Neural crest cell (in vitro differentiated cells): ENCODE data around the gene LTBP1. TPM values are rescaled to one million over a fixed set of nuclear protein-coding genes. Genes with fewer than 3 reads are reported as not detected.

Experiments used
- DNase-seq: peaks from one replicate; pipeline ENCODE4 v3.0.0; 2021; ENCODE audit warnings: low read depth, mixed read lengths, low spot score
- H3K27ac Mint-ChIP-seq: one replicate; pipeline ENCODE4 v1.8.0; 2021; ENCODE audit warnings: mild to moderate bottlenecking, mixed read lengths; ENCODE audit not compliant: unreplicated experiment
- H3K27me3 Mint-ChIP-seq: 2 replicates; pipeline ENCODE4 v1.8.0; 2021; ENCODE audit warnings: low read depth, mild to moderate bottlenecking, mixed read lengths
- H3K36me3 Mint-ChIP-seq: 2 replicates; pipeline ENCODE4 v1.8.0; 2021; ENCODE audit warnings: low read depth, mild to moderate bottlenecking, mixed read lengths
- H3K4me1 Mint-ChIP-seq: 2 replicates; pipeline ENCODE4 v1.8.0; 2021; ENCODE audit warnings: mixed read lengths
- H3K4me3 Mint-ChIP-seq: one replicate; pipeline ENCODE4 v1.8.0; 2021; ENCODE audit warnings: mild to moderate bottlenecking, mixed read lengths
- H3K9me3 Mint-ChIP-seq: 2 replicates; pipeline ENCODE4 v1.8.0; 2021; ENCODE audit warnings: mixed read lengths
- total RNA-seq: library from RNA; stranded (reverse); gene quantifications from 2 replicates; pipeline ENCODE4 v1.2.1, GENCODE V29; 2021
- TF ChIP-seq, protein P1 (sequence below): fragments of 200-600 bp; sonication (generic); conservative IDR thresholded peaks from 2 replicates; pipeline ENCODE4 v1.5.0; 2021; ENCODE audit warnings: antibody characterized with exemption, mild to moderate bottlenecking

Gene LTBP1
- total RNA-seq, 1 donor from 2014 or later: 30.2 TPM

DNA sequence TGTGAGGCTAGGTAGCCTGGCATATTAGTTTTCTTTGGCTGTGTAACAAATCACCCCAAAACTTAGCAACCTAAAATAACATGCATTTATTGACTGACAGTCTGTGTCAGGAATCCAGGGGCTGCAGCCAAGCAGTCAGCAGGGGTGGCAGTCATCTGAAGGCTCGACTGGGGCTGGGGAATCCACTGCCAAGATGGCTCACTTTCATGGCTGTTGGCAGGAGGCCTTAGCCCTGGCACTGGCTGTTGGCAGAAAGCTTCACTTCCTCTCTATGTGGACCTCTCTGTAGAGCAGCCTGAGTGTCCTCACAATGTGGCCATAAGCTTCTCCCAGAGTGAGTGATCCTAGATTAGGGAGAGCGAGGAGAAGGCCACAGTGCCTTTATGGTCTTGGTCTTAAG lies 78.0 kb downstream of the LTBP1 start:
- Mint-ChIP-seq H3K4me3 (no peak overlapping the region), H3K36me3 (peaks cover 10% of the 10 kb centered on the region), H3K9me3 (peaks cover 7% of the 10 kb centered on the region), H3K27ac (no peak overlapping the region), H3K27me3 (no peaks in the 10 kb centered on the region), H3K4me1 (peaks cover 4% of the 10 kb centered on the region)
- no peak for DNase-seq
- TF ChIP-seq, protein P1, sequence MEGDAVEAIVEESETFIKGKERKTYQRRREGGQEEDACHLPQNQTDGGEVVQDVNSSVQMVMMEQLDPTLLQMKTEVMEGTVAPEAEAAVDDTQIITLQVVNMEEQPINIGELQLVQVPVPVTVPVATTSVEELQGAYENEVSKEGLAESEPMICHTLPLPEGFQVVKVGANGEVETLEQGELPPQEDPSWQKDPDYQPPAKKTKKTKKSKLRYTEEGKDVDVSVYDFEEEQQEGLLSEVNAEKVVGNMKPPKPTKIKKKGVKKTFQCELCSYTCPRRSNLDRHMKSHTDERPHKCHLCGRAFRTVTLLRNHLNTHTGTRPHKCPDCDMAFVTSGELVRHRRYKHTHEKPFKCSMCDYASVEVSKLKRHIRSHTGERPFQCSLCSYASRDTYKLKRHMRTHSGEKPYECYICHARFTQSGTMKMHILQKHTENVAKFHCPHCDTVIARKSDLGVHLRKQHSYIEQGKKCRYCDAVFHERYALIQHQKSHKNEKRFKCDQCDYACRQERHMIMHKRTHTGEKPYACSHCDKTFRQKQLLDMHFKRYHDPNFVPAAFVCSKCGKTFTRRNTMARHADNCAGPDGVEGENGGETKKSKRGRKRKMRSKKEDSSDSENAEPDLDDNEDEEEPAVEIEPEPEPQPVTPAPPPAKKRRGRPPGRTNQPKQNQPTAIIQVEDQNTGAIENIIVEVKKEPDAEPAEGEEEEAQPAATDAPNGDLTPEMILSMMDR: no peak

DNA sequence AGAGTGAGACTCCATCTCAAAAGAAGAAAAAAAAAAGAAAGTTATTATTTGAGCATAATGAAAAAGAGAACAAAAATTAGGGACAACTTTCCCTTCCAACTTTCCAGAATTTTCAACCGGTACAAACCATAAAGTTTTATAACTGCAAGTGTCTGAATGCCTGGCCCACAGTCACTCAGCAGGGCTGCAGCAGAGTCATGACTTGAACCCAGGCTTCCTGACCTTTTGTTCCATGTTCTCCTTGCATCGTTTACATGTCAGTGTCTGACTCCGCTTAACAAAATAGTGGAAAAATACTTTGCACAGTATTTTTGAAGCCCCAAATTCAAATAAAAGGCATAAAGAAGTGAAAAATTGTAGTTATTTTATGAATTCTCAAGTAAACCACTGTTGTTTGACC lies 82.7 kb downstream of the LTBP1 start:
- H3K4me3 Mint-ChIP-seq: no peak overlapping the region
- no peaks in the 10 kb centered on the region for H3K27me3 Mint-ChIP-seq
- no peak overlapping the region for H3K27ac Mint-ChIP-seq
- peaks cover 15% of the 10 kb centered on the region for H3K4me1 Mint-ChIP-seq
- H3K36me3 Mint-ChIP-seq: peaks cover 7% of the 10 kb centered on the region
- DNase-seq: no peak
- TF ChIP-seq, protein P1: no peak
- peaks cover 4% of the 10 kb centered on the region for H3K9me3 Mint-ChIP-seq

DNA sequence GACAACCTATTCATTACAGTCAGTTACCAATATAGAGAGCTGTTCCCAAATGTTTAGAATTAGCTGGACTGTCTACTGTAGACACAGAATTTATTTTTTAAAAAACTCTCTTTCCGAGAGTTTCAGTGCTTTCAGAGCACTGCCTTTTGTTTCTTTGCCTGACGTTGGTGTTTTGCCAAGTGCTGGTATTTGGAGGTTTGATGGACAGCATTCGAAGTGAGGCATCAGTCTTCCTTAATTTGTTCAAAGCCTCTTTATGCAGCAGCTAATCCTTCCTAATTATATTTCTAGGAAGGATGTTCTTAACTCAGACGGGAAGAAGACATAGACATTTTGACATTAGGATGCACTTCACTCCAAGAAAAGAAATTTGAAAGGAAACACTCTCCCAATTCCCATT lies 83.2 kb downstream of the LTBP1 start:
- Mint-ChIP-seq H3K27ac (no peak overlapping the region), H3K4me3 (no peak overlapping the region), H3K36me3 (peaks cover 5% of the 10 kb centered on the region), H3K9me3 (peaks cover 4% of the 10 kb centered on the region), H3K27me3 (no peaks in the 10 kb centered on the region), H3K4me1 (peaks cover 15% of the 10 kb centered on the region)
- DNase-seq: no peak
- TF ChIP-seq, protein P1: no peak

DNA sequence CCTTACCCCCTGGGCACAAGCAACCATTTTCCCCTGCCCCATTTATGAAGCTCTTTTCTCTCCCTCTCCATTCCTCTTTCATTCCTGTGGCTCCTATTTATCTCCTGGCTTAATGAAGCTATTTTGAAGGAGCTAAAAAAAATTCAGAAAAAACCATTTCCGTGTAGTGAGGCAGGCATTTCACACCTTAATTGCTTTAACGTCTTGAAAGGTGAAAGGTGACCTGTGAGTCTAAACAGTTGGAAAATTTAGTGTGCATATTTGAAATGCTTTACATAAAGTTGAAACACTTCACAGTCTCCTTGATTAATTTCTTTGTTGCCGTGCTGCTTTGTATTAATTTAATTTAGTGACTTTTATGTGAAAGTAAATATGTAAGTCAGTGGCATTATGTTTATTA lies 83.6 kb downstream of the LTBP1 start:
- Mint-ChIP-seq H3K4me1 (peaks cover 15% of the 10 kb centered on the region), H3K27me3 (no peaks in the 10 kb centered on the region), H3K36me3 (peaks cover 5% of the 10 kb centered on the region), H3K9me3 (peaks cover 2% of the 10 kb centered on the region), H3K4me3 (no peak overlapping the region), H3K27ac (no peak overlapping the region)
- DNase-seq: no peak
- TF ChIP-seq, protein P1: no peak

DNA sequence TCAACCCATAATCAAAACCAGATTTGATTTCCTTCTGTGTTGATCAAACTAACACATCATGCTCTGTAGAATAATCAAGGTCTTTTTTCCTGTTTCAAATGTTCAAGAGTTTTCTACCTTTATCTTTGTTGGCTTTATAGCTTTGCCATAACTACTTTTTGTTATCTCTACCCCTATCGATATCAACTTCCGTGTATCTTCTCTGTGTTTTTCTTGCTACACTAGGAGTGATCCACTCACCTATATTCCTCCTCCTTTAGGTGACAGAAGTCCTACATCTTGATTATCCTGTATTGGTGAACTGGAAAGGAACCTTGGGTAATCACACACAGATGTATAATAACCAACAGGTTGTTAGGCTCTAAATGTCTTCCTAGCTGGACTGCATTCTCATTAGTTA lies 85.5 kb downstream of the LTBP1 start:
- Mint-ChIP-seq H3K27ac (no peak overlapping the region), H3K27me3 (no peaks in the 10 kb centered on the region), H3K9me3 (no peaks in the 10 kb centered on the region), H3K4me1 (peaks cover 15% of the 10 kb centered on the region), H3K4me3 (no peak overlapping the region), H3K36me3 (peaks cover 3% of the 10 kb centered on the region)
- TF ChIP-seq, protein P1: no peak
- DNase-seq: no peak

DNA sequence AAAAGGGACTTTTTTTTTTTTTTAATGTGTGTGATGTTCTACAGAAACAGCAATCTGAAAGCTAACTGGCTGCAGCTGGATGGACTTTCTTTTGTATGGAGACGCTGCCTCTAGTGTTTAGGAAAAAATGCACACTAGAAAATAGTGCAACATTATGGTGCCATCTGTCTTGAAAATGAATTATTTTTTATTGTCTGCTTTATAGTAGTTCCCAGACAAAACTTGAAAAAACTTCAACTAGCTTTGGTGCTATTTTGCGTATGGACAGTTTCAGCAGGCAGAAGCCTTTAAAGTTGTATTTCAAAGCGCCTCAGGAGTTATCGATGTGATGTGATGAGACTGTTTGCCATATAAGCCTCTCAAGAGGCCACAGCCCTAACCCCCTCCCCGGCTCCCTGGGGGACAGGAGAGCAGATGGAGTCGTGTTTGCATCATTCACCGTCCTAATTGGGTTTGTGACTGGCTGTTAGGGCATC lies 86.9 kb downstream of the LTBP1 start:
- Mint-ChIP-seq H3K27me3 (no peaks in the 10 kb centered on the region), H3K9me3 (no peaks in the 10 kb centered on the region), H3K4me1 (peaks cover 15% of the 10 kb centered on the region), H3K4me3 (no peak overlapping the region), H3K27ac (no peak overlapping the region), H3K36me3 (peaks cover 3% of the 10 kb centered on the region)
- TF ChIP-seq, protein P1: peak; percentile 59
- no peak for DNase-seq
